DMS153 (cell line): ENCODE data around the gene DAB2.

Experiments used
- DNase-seq: peaks from one replicate; lab custom pipeline; 2025; lab: John Stamatoyannopoulos, UW

Gene DAB2

GRCh38 chr5:39424736-39425637 lies at the start of gene DAB2:
TSS of gene DAB2 (minus strand) at chr5:39424980. CDS start at chr5:39394320, 30,660 bp downstream.
- DNase-seq: no peak

GRCh38 chr5:39473156-39473775 lies 48.5 kb upstream of the DAB2 start:
- DNase-seq: no peak

- no peak for DNase-seq
Measured at GRCh38 chr5:39471836-39472508, 47.2 kb upstream of the DAB2 start.

GRCh38 chr5:39470811-39471210 lies 46.0 kb upstream of the DAB2 start:
- DNase-seq: no peak

GRCh38 chr5:39469777-39470415 lies 45.1 kb upstream of the DAB2 start:
- DNase-seq: no peak

GRCh38 chr5:39469176-39469575 lies 44.4 kb upstream of the DAB2 start:
- DNase-seq: no peak

- DNase-seq: no peak
Measured at GRCh38 chr5:39466846-39467245, 42.1 kb upstream of the DAB2 start.

GRCh38 chr5:39465843-39466242 lies 41.1 kb upstream of the DAB2 start:
- DNase-seq: no peak

- DNase-seq: no peak
Measured at GRCh38 chr5:39465097-39465496, 40.3 kb upstream of the DAB2 start.

- no peak for DNase-seq
Measured at GRCh38 chr5:39464088-39464487, 39.3 kb upstream of the DAB2 start.

- DNase-seq: no peak
Measured at GRCh38 chr5:39462211-39462610, 37.4 kb upstream of the DAB2 start.

- DNase-seq: no peak
Measured at GRCh38 chr5:39461007-39461682, 36.4 kb upstream of the DAB2 start.

- no peak for DNase-seq
Measured at GRCh38 chr5:39459907-39460306, 35.1 kb upstream of the DAB2 start.

- no peak for DNase-seq
Measured at GRCh38 chr5:39459071-39459470, 34.3 kb upstream of the DAB2 start.

GRCh38 chr5:39455645-39456044 lies 30.9 kb upstream of the DAB2 start:
- no peak for DNase-seq

- DNase-seq: no peak
Measured at GRCh38 chr5:39453606-39454005, 28.8 kb upstream of the DAB2 start.

- DNase-seq: no peak
Measured at GRCh38 chr5:39452846-39453245, 28.1 kb upstream of the DAB2 start.

GRCh38 chr5:39451276-39451941 lies 26.6 kb upstream of the DAB2 start:
- no peak for DNase-seq

GRCh38 chr5:39450487-39450886 lies 25.7 kb upstream of the DAB2 start:
- no peak for DNase-seq

- DNase-seq: no peak
Measured at GRCh38 chr5:39449591-39449990, 24.8 kb upstream of the DAB2 start.

- DNase-seq: no peak
Measured at GRCh38 chr5:39448506-39449128, 23.8 kb upstream of the DAB2 start.
